GM10248 (cell line): ENCODE results near the gene CFAP410.

Experiments
- CTCF ChIA-PET: fragments of 300-600 bp; sonication (Branson Sonifier 250); formaldehyde crosslinking; extraction: SDS; loops from one replicate; lab custom pipeline; 2021; ENCODE audit warnings: antibody characterized with exemption; lab: Yijun Ruan, JAX
- POLR2A ChIA-PET: fragments of 350-650 bp; sonication (Branson Sonifier 250); formaldehyde crosslinking; extraction: SDS; loops from one replicate; lab custom pipeline; 2020; ENCODE audit warnings: antibody characterized with exemption; lab: Yijun Ruan, JAX
- DNase-seq: peaks from one replicate; pipeline ENCODE4 v3.0.0; 2012; ENCODE audit errors: extremely low spot score
- CTCF ChIP-seq: IDR thresholded peaks from 2 replicates; pipeline ENCODE4 v1.5.1; 2012; ENCODE audit warnings: mild to moderate bottlenecking, low read depth; ENCODE audit errors: extremely low read depth, missing control alignments, control extremely low read depth

CFAP410 gene

GRCh38 chr21:44375761-44376241 is 36.6 kb upstream of the CFAP410 start:
- CTCF ChIA-PET: no interaction called here
- POLR2A ChIA-PET: no interaction called here
- no peak for DNase-seq
- no peak for TF ChIP-seq CTCF

- CTCF ChIA-PET: no interaction called here
- TF ChIP-seq CTCF: no peak
- DNase-seq: no peak
- POLR2A ChIA-PET: no interaction called here
These were observed 36.1 kb upstream of the CFAP410 start for GRCh38 chr21:44375281-44375651.

GRCh38 chr21:44374601-44375280 is 35.6 kb upstream of the CFAP410 start:
- DNase-seq: no peak
- CTCF ChIA-PET: no interaction called here
- POLR2A ChIA-PET: no interaction called here
- no peak for TF ChIP-seq CTCF

GRCh38 chr21:44372616-44373015 is 33.4 kb upstream of the CFAP410 start:
- no peak for DNase-seq
- ChIA-PET POLR2A (no interaction called here), CTCF (interaction anchor here (1.2 kb wide), 1 partner anchor 9 kb away, joined by 3 read pairs; no protein-coding TSS in a partner anchor)
- no peak for TF ChIP-seq CTCF

GRCh38 chr21:44371596-44371995 is 32.4 kb upstream of the CFAP410 start:
- ChIA-PET CTCF (interaction anchor here (1.2 kb wide), 1 partner anchor 10 kb away, joined by 3 read pairs; no protein-coding TSS in a partner anchor), POLR2A (no interaction called here)
- no peak for DNase-seq
- TF ChIP-seq CTCF: no peak

GRCh38 chr21:44370786-44371410 is 31.7 kb upstream of the CFAP410 start:
- POLR2A ChIA-PET: no interaction called here
- CTCF ChIA-PET: no interaction called here
- DNase-seq: no peak
- no peak for TF ChIP-seq CTCF
